T-helper 1 cell treated with Interleukin-12 subunit alpha and Interleukin-12 subunit beta and Interleukin-4 antibody, amounts not matched to agents 30 μg/mL and 1 μg/mL, for 36 hours (primary cell): ENCODE data around the gene PKNOX2.

Experiments
- H3K27ac Mint-ChIP-seq: one replicate; pipeline ENCODE4 v1.8.0; 2021; ENCODE audit warnings: mild to moderate bottlenecking, mixed read lengths
- H3K27me3 Mint-ChIP-seq: one replicate; pipeline ENCODE4 v1.8.0; 2021; ENCODE audit warnings: low read depth, mixed read lengths
- H3K36me3 Mint-ChIP-seq: one replicate; pipeline ENCODE4 v1.8.0; 2021; ENCODE audit warnings: low read depth, mixed read lengths
- H3K4me1 Mint-ChIP-seq: one replicate; pipeline ENCODE4 v1.8.0; 2021; ENCODE audit warnings: low read depth, mixed read lengths
- H3K4me3 Mint-ChIP-seq: one replicate; pipeline ENCODE4 v1.8.0; 2021; ENCODE audit warnings: mild to moderate bottlenecking, moderate library complexity, mixed read lengths
- H3K9me3 Mint-ChIP-seq: one replicate; pipeline ENCODE4 v1.8.0; 2021; ENCODE audit warnings: mixed read lengths

PKNOX2 gene

GRCh38 chr11:125429174-125429707 lies 264.7 kb downstream of the PKNOX2 start:
- H3K9me3 Mint-ChIP-seq = no peaks in the 10 kb centered on the region
- H3K4me1 Mint-ChIP-seq = no peaks in the 10 kb centered on the region
- no peak overlapping the region for H3K27ac Mint-ChIP-seq
- no peaks in the 10 kb centered on the region for H3K27me3 Mint-ChIP-seq
- no peaks in the 10 kb centered on the region for H3K36me3 Mint-ChIP-seq
- no peak overlapping the region for H3K4me3 Mint-ChIP-seq

GRCh38 chr11:125429807-125430678 lies 265.5 kb downstream of the PKNOX2 start:
- H3K4me1 Mint-ChIP-seq = no peaks in the 10 kb centered on the region
- no peaks in the 10 kb centered on the region for H3K36me3 Mint-ChIP-seq
- no peak overlapping the region for H3K27ac Mint-ChIP-seq
- H3K9me3 Mint-ChIP-seq = no peaks in the 10 kb centered on the region
- H3K27me3 Mint-ChIP-seq = no peaks in the 10 kb centered on the region
- H3K4me3 Mint-ChIP-seq = no peak overlapping the region

- Mint-ChIP-seq H3K27ac (no peak overlapping the region), H3K9me3 (no peaks in the 10 kb centered on the region), H3K4me1 (no peaks in the 10 kb centered on the region), H3K4me3 (no peak overlapping the region), H3K27me3 (no peaks in the 10 kb centered on the region), H3K36me3 (no peaks in the 10 kb centered on the region)
Observed at GRCh38 chr11:125431009-125431408, 266.5 kb downstream of the PKNOX2 start.

GRCh38 chr11:125431481-125431880 lies 266.9 kb downstream of the PKNOX2 start:
- no peaks in the 10 kb centered on the region for H3K27me3 Mint-ChIP-seq
- no peak overlapping the region for H3K4me3 Mint-ChIP-seq
- no peaks in the 10 kb centered on the region for H3K36me3 Mint-ChIP-seq
- H3K4me1 Mint-ChIP-seq = no peaks in the 10 kb centered on the region
- H3K27ac Mint-ChIP-seq = no peak overlapping the region
- no peaks in the 10 kb centered on the region for H3K9me3 Mint-ChIP-seq

GRCh38 chr11:125433454-125434121 lies 269.0 kb downstream of the PKNOX2 start:
- Mint-ChIP-seq H3K4me1 (no peaks in the 10 kb centered on the region), H3K4me3 (no peak overlapping the region), H3K27ac (no peak overlapping the region), H3K36me3 (no peaks in the 10 kb centered on the region), H3K27me3 (peaks cover under 1% of the 10 kb centered on the region), H3K9me3 (no peaks in the 10 kb centered on the region)

- Mint-ChIP-seq H3K4me1 (no peaks in the 10 kb centered on the region), H3K27me3 (peaks cover 5% of the 10 kb centered on the region), H3K9me3 (no peaks in the 10 kb centered on the region), H3K36me3 (no peaks in the 10 kb centered on the region), H3K4me3 (no peak overlapping the region), H3K27ac (no peak overlapping the region)
Observed at GRCh38 chr11:125435461-125436238, 271.1 kb downstream of the PKNOX2 start.

- Mint-ChIP-seq H3K27ac (no peak overlapping the region), H3K27me3 (peaks cover 15% of the 10 kb centered on the region), H3K4me3 (no peak overlapping the region), H3K4me1 (no peaks in the 10 kb centered on the region), H3K36me3 (no peaks in the 10 kb centered on the region), H3K9me3 (no peaks in the 10 kb centered on the region)
Observed at GRCh38 chr11:125441648-125442410, 277.3 kb downstream of the PKNOX2 start.

GRCh38 chr11:125442946-125443345 lies 278.4 kb downstream of the PKNOX2 start:
- Mint-ChIP-seq H3K36me3 (no peaks in the 10 kb centered on the region), H3K4me1 (no peaks in the 10 kb centered on the region), H3K27ac (no peak overlapping the region), H3K4me3 (no peak overlapping the region), H3K9me3 (no peaks in the 10 kb centered on the region), H3K27me3 (peaks cover 19% of the 10 kb centered on the region)

- no peak overlapping the region for H3K4me3 Mint-ChIP-seq
- H3K27me3 Mint-ChIP-seq = peaks cover 17% of the 10 kb centered on the region
Observed at GRCh38 chr11:125443767-125444311, 279.3 kb downstream of the PKNOX2 start.

GRCh38 chr11:125445731-125446130 lies 281.2 kb downstream of the PKNOX2 start:
- Mint-ChIP-seq H3K36me3 (no peaks in the 10 kb centered on the region), H3K27me3 (peaks cover 14% of the 10 kb centered on the region), H3K27ac (no peak overlapping the region), H3K4me1 (no peaks in the 10 kb centered on the region), H3K9me3 (no peaks in the 10 kb centered on the region), H3K4me3 (no peak overlapping the region)

More at GRCh38 chr11:125443767-125444311, 279.3 kb downstream of the PKNOX2 start:
- Mint-ChIP-seq H3K9me3 (no peaks in the 10 kb centered on the region), H3K4me1 (no peaks in the 10 kb centered on the region), H3K27ac (no peak overlapping the region), H3K36me3 (no peaks in the 10 kb centered on the region)

- Mint-ChIP-seq H3K27ac (no peak overlapping the region), H3K4me1 (no peaks in the 10 kb centered on the region), H3K36me3 (no peaks in the 10 kb centered on the region), H3K9me3 (no peaks in the 10 kb centered on the region), H3K4me3 (no peak overlapping the region), H3K27me3 (peaks cover 9% of the 10 kb centered on the region)
Observed at GRCh38 chr11:125446279-125446678, 281.7 kb downstream of the PKNOX2 start.

GRCh38 chr11:125447721-125448120 lies 283.2 kb downstream of the PKNOX2 start:
- no peaks in the 10 kb centered on the region for H3K36me3 Mint-ChIP-seq
- no peak overlapping the region for H3K27ac Mint-ChIP-seq
- H3K4me3 Mint-ChIP-seq = no peak overlapping the region
- no peaks in the 10 kb centered on the region for H3K4me1 Mint-ChIP-seq
- H3K9me3 Mint-ChIP-seq = no peaks in the 10 kb centered on the region
- H3K27me3 Mint-ChIP-seq = peaks cover 5% of the 10 kb centered on the region

GRCh38 chr11:125448136-125448535 lies 283.6 kb downstream of the PKNOX2 start:
- no peaks in the 10 kb centered on the region for H3K36me3 Mint-ChIP-seq
- no peak overlapping the region for H3K27ac Mint-ChIP-seq
- H3K4me3 Mint-ChIP-seq = no peak overlapping the region

More at GRCh38 chr11:125448136-125448535, 283.6 kb downstream of the PKNOX2 start:
- Mint-ChIP-seq H3K4me1 (no peaks in the 10 kb centered on the region), H3K27me3 (peaks cover 5% of the 10 kb centered on the region), H3K9me3 (no peaks in the 10 kb centered on the region)
